ENCODE measurements around the gene OR10C1. TPM values are rescaled to one million over a fixed set of nuclear protein-coding genes. Genes with fewer than 3 reads are reported as not detected.

The OR10C1 gene
- total and polyA plus RNA-seq, 2 of the 4 experiments (the other 2 are of a cell fraction) = not detected

DNA sequence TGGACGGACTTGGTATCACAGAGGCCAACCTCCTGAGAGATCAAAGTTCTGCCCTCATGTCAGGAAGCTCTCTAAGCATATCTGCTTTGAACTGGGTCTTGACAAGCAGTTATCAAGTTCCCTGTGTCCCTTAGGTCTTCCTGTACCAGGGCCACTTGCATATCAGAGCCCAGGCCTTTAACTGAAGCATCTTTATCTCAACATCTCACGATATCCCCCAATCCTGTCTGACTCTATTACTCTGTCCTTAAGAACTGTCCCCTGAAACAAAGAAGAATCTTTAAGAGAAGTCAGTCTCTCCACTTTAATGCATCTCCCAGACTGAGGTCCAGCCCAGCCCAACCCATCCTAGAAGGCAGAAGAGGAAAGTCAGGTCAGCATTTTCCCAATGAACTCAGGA is 40.5 kb downstream of the OR10C1 start:
- Histone ChIP-seq H4K8ac (ENCODE audit: low read depth in 2 of 2, low read length in 2 of 2) (no peak overlapping the region), H3K9me3 (ENCODE audit: control insufficient read depth, insufficient read depth, low read length) (peaks cover 20% of the 10 kb centered on the region), H3K23ac (ENCODE audit: low read depth, low read length) (no peak overlapping the region), H4K20me1 (ENCODE audit: insufficient read depth, low read length) (no peaks in the 10 kb centered on the region), H3K9me1 (ENCODE audit: insufficient read depth, low read length) (no peaks in the 10 kb centered on the region), H2BK120ac (ENCODE audit: low read depth, low read length) (no peak overlapping the region), H3K18ac (ENCODE audit: low read depth, low read length) (no peak overlapping the region), H2BK20ac (ENCODE audit: low read depth, low read length) (no peak overlapping the region), H3K56ac (ENCODE audit: extremely low read depth, insufficient read depth, low read length) (no peak overlapping the region), H2AK5ac (ENCODE audit: low read depth, low read length) (no peak overlapping the region), H3K4me2 (ENCODE audit: low read depth, low read length) (no peak overlapping the region), H2AFZ (replicated peaks; ENCODE audit: low read length, poor library complexity) (no peak overlapping the region), H3K4ac (ENCODE audit: low read depth, low read length) (no peak overlapping the region), H3K4me1 (ENCODE audit: control insufficient read depth, insufficient read depth, low read length) (no peaks in the 10 kb centered on the region), H4K91ac (ENCODE audit: insufficient read depth, low read depth, low read length) (no peak overlapping the region), H3K27me3 (ENCODE audit: control insufficient read depth, insufficient read depth, low read length) (no peaks in the 10 kb centered on the region), H2AK9ac (replicated peaks; ENCODE audit: low read depth, low read length, poor library complexity) (no peak overlapping the region), H3K9ac (ENCODE audit: low read depth, low read length) (no peak overlapping the region), H3K27ac (ENCODE audit: insufficient read depth, low read length) (no peak overlapping the region), H3K14ac (replicated peaks; ENCODE audit: low read depth, low read length) (no peak overlapping the region), H3K4me3 (ENCODE audit: insufficient read depth, low read depth, low read length) (no peak overlapping the region), H3K79me1 (ENCODE audit: low read depth in 1 of 2, low read length in 2 of 2) (no peaks in the 10 kb centered on the region), H3K36me3 (ENCODE audit: control insufficient read depth, insufficient read depth, low read length) (no peaks in the 10 kb centered on the region), H4K5ac (ENCODE audit: low read depth, low read length) (no peak overlapping the region), H2BK5ac (ENCODE audit: low read depth, low read length, poor library complexity, severe bottlenecking) (no peak overlapping the region), H2BK15ac (ENCODE audit: low read depth, low read length) (no peak overlapping the region)
- dilution Hi-C loops (cut with HindIII; ENCODE audit: low sequenced_read_pairs, unreplicated experiment) (no loop called here), in situ Hi-C loops (cut with MboI; ENCODE audit: low sequenced_read_pairs) (no loop called here), intact Hi-C loops (cut with micrococcal nuclease) (no loop called here)
- DNase-seq (no peak), ATAC-seq (ENCODE audit: low read depth) (no peak)
- CTCF ChIA-PET = no interaction called here
- WGBS, 2 experiments (ENCODE audit: extremely low coverage in 2 of 2, insufficient read length in 1 of 2) = 40% methylated on average over 1 of the region's 2 CpGs; no CpG with 5 or more reads in 1 of the 2 experiments
- POLR2A ChIA-PET (ENCODE audit: unreplicated experiment) = no interaction called here
- TF ChIP-seq RAD21 (IDR thresholded peaks at IDR 0.05; ENCODE audit: low read length) = no peak
- TF ChIP-seq USF2 (IDR thresholded peaks at IDR 0.05; ENCODE audit: low read depth, low read length) = no peak
- TF ChIP-seq MAZ (IDR thresholded peaks at IDR 0.05; ENCODE audit: borderline replicate concordance, low read depth, low read length) = no peak
- no peak for TF ChIP-seq POLR2A (IDR thresholded peaks at IDR 0.05; ENCODE audit: low read depth, low read length)
- TF ChIP-seq RCOR1 (IDR thresholded peaks at IDR 0.05; ENCODE audit: insufficient replicate concordance, low read length) = no peak
- no peak for TF ChIP-seq ELK1 (IDR thresholded peaks at IDR 0.05; ENCODE audit: borderline replicate concordance, low read depth, low read length)
- no peak for TF ChIP-seq FOS (IDR thresholded peaks at IDR 0.05; ENCODE audit: low read depth, low read length)
- no peak for TF ChIP-seq MXI1 (IDR thresholded peaks at IDR 0.05; ENCODE audit: borderline replicate concordance, low read depth, low read length)
- no TSS peak for BruUV-seq (replicated peaks)

All from IMR-90 (cell line).